ENCODE measurements around the gene MUC3A.
A peak's percentile ranks its signal among the peaks of the same experiment; 100 is the strongest.
"Not testable (repeated sequence)": the region's sequence is repeated elsewhere in the genome, so short reads cannot be mapped to it uniquely, and the experiment has no call there.

MUC3A gene

DNA sequence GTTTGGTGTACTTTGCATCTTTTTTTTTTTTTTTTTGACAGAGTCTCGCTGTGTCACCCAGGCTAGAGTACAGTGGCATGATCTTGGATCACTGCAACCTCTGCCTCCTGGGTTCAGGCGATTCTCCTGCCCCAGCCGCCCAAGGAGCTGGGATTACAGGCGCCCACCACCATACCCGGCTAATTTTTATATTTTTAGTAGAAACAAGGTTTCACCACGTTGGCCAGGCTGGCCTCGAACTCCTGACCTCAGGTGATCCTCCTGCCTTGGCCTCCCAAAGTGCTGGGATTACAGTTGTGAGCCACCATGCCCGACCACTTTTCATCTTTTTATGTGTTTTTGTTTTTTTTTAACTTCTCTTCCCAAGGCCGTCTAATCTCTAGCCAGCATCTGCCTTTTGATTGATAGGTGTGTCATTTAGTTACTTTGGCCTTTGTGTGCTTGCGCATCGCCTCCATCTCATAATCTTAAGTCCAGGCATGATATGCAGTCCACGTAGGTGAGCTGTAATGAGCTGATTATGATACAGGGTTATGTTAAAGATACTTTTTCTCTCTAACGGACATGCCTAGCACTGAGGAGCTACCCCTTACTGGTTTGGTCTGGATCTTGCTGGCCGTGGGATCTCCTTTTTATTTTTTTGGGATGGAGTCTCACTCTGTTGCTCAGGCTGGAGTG lies 35.0 kb downstream of the MUC3A start:
- H3K27ac ChIP-seq (ENCODE audit: insufficient read depth in 1 of 2, low read depth in 1 of 2, low read length in 2 of 2, poor library complexity in 1 of 2, severe bottlenecking in 2 of 2); H3K4me3 ChIP-seq (ENCODE audit: control insufficient read depth in 1 of 7, extremely low read depth in 1 of 7, insufficient read depth in 4 of 7, low read depth in 2 of 7, low read length in 6 of 7); H3K4me1 ChIP-seq (ENCODE audit: control extremely low read depth in 1 of 4, control insufficient read depth in 4 of 4, insufficient read depth in 4 of 4, low read length in 3 of 4); POLR2A ChIA-PET; H3K36me3 ChIP-seq (ENCODE audit: control insufficient read depth in 4 of 4, insufficient read depth in 4 of 4, low read length in 3 of 4); H3K27me3 ChIP-seq (replicated peaks in 2 of 5; ENCODE audit: control insufficient read depth in 4 of 5, insufficient read depth in 5 of 5, low read length in 4 of 5); H3K9me3 ChIP-seq (ENCODE audit: control extremely low read depth in 1 of 5, control insufficient read depth in 4 of 5, insufficient read depth in 2 of 5, low read depth in 1 of 5, low read length in 4 of 5): not testable (repeated sequence)
- 74% methylated on average over 7 of the region's 14 CpGs for WGBS (ENCODE audit: insufficient coverage)
- CTCF ChIA-PET: interaction anchor here (0.6 kb wide), 1 partner anchor 227 kb away, joined by 3 read pairs; no protein-coding TSS in a partner anchor
- DNase-seq: peak in 1 of 3 donors; percentile 52

DNA sequence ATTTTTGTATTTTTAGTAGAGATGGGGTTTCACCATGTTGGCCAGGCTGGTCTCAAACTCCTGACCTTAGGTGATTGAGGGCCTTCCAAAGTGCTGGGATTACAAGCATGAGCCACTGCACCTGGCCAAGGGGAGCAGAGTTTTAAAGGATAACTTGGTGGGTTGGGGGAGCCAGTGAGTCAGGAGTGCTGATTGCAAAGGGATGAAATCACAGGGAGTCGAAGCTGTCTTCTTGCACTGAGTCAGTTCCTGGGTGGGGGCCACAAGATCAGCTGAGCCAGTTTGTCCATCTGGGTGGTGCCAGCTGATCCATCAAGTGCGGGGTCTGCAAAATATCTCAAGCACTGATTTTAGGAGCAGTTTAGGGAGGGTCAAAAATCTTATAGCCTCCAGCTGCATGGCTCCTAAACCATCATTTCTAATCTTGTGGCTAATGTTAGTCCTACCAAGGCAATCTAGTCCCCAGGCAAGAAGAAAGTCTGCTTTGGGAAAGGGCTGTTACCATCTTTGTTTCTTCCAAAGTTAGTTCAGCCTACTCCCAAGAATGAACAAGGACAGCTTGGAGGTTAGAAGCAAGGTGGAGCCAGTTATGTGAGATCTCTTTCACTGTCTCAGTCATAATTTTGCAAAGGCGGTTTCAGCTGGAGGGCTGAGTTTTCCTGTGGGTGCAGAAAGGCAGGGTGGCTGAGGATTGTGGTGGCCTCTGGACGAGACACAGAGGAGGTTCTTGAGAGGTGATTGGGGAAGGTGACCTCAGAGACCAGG lies 35.9 kb downstream of the MUC3A start:
- H3K9me3 ChIP-seq (ENCODE audit: control extremely low read depth in 1 of 5, control insufficient read depth in 4 of 5, insufficient read depth in 2 of 5, low read depth in 1 of 5, low read length in 4 of 5); H3K27ac ChIP-seq (ENCODE audit: insufficient read depth in 1 of 2, low read depth in 1 of 2, low read length in 2 of 2, poor library complexity in 1 of 2, severe bottlenecking in 2 of 2); H3K4me3 ChIP-seq (ENCODE audit: control insufficient read depth in 1 of 7, extremely low read depth in 1 of 7, insufficient read depth in 4 of 7, low read depth in 2 of 7, low read length in 6 of 7); CTCF ChIA-PET; POLR2A ChIA-PET; H3K36me3 ChIP-seq (ENCODE audit: control insufficient read depth in 4 of 4, insufficient read depth in 4 of 4, low read length in 3 of 4); DNase-seq; H3K27me3 ChIP-seq (replicated peaks in 2 of 5; ENCODE audit: control insufficient read depth in 4 of 5, insufficient read depth in 5 of 5, low read length in 4 of 5); H3K4me1 ChIP-seq (ENCODE audit: control extremely low read depth in 1 of 4, control insufficient read depth in 4 of 4, insufficient read depth in 4 of 4, low read length in 3 of 4): not testable (repeated sequence)
- WGBS (ENCODE audit: insufficient coverage): 79% methylated on average over 4 of the region's 4 CpGs

DNA sequence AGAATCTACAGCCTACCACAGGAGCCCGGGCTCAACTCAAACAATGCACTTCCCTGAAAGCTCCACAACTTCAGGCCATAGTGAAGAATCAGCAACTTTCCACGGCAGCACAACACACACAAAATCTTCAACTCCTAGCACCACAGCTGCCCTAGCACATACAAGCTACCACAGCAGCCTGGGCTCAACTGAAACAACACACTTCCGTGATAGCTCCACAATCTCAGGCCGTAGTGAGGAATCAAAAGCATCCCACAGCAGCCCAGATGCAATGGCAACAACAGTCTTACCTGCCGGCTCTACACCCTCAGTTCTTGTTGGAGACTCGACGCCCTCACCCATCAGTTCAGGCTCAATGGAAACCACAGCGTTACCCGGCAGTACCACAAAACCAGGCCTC lies 42.3 kb downstream of the MUC3A start:
- H3K27ac ChIP-seq (ENCODE audit: insufficient read depth in 1 of 2, low read depth in 1 of 2, low read length in 2 of 2, poor library complexity in 1 of 2, severe bottlenecking in 2 of 2): no peak overlapping the region
- H3K4me3 ChIP-seq (ENCODE audit: control insufficient read depth in 1 of 7, extremely low read depth in 1 of 7, insufficient read depth in 4 of 7, low read depth in 2 of 7, low read length in 6 of 7): no peak overlapping the region
- CTCF ChIA-PET: interaction anchor here (1.1 kb wide), 1 partner anchor 42 kb away, joined by 3 read pairs; no protein-coding TSS in a partner anchor
- POLR2A ChIA-PET: no interaction called here
- 97% methylated on average over 8 of the region's 9 CpGs for WGBS (ENCODE audit: insufficient coverage)
- no peaks in the 10 kb centered on the region for H3K4me1 ChIP-seq (ENCODE audit: control extremely low read depth in 1 of 4, control insufficient read depth in 4 of 4, insufficient read depth in 4 of 4, low read length in 3 of 4)
- H3K36me3 ChIP-seq (ENCODE audit: control insufficient read depth in 4 of 4, insufficient read depth in 4 of 4, low read length in 3 of 4): no peaks in the 10 kb centered on the region
- H3K27me3 ChIP-seq (replicated peaks in 2 of 5; ENCODE audit: control insufficient read depth in 4 of 5, insufficient read depth in 5 of 5, low read length in 4 of 5): peaks cover 0 to 4% (median 0%) of the 10 kb centered on the region in 5 experiments
- DNase-seq: no peak
- peaks cover 0 to 3% (median 0%) of the 10 kb centered on the region in 5 experiments for H3K9me3 ChIP-seq (ENCODE audit: control extremely low read depth in 1 of 5, control insufficient read depth in 4 of 5, insufficient read depth in 2 of 5, low read depth in 1 of 5, low read length in 4 of 5)

DNA sequence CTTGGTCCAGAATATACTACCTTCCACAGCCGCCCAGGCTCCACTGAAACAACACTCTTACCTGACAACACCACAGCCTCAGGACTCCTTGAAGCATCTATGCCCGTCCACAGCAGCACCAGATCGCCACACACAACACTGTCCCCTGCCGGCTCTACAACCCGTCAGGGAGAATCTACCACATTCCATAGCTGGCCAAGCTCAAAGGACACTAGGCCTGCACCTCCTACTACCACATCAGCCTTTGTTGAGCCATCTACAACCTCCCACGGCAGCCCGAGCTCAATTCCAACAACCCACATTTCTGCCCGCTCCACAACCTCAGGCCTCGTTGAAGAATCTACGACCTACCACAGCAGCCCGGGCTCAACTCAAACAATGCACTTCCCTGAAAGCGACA lies 42.9 kb downstream of the MUC3A start:
- DNase-seq; H3K27me3 ChIP-seq (replicated peaks in 2 of 5; ENCODE audit: control insufficient read depth in 4 of 5, insufficient read depth in 5 of 5, low read length in 4 of 5); POLR2A ChIA-PET; H3K4me1 ChIP-seq (ENCODE audit: control extremely low read depth in 1 of 4, control insufficient read depth in 4 of 4, insufficient read depth in 4 of 4, low read length in 3 of 4); H3K9me3 ChIP-seq (ENCODE audit: control extremely low read depth in 1 of 5, control insufficient read depth in 4 of 5, insufficient read depth in 2 of 5, low read depth in 1 of 5, low read length in 4 of 5); H3K36me3 ChIP-seq (ENCODE audit: control insufficient read depth in 4 of 4, insufficient read depth in 4 of 4, low read length in 3 of 4); H3K27ac ChIP-seq (ENCODE audit: insufficient read depth in 1 of 2, low read depth in 1 of 2, low read length in 2 of 2, poor library complexity in 1 of 2, severe bottlenecking in 2 of 2); H3K4me3 ChIP-seq (ENCODE audit: control insufficient read depth in 1 of 7, extremely low read depth in 1 of 7, insufficient read depth in 4 of 7, low read depth in 2 of 7, low read length in 6 of 7); CTCF ChIA-PET: not testable (repeated sequence)
- 92% methylated on average over 7 of the region's 12 CpGs for WGBS (ENCODE audit: insufficient coverage)

DNA sequence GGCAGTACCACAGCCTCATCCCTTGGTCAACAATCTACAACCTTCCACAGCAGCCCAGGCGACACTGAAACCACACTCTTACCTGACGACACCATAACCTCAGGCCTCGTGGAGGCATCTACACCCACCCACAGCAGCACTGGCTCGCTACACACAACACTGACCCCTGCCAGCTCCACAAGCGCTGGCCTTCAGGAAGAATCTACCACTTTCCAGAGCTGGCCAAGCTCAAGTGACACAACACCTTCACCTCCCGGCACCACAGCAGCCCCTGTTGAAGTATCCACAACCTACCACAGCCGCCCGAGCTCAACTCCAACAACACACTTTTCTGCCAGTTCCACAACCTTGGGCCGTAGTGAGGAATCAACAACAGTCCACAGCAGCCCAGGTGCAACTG lies 45.3 kb downstream of the MUC3A start:
- H3K36me3 ChIP-seq (ENCODE audit: control insufficient read depth in 4 of 4, insufficient read depth in 4 of 4, low read length in 3 of 4); H3K27me3 ChIP-seq (replicated peaks in 2 of 5; ENCODE audit: control insufficient read depth in 4 of 5, insufficient read depth in 5 of 5, low read length in 4 of 5); H3K4me1 ChIP-seq (ENCODE audit: control extremely low read depth in 1 of 4, control insufficient read depth in 4 of 4, insufficient read depth in 4 of 4, low read length in 3 of 4); DNase-seq; H3K4me3 ChIP-seq (ENCODE audit: control insufficient read depth in 1 of 7, extremely low read depth in 1 of 7, insufficient read depth in 4 of 7, low read depth in 2 of 7, low read length in 6 of 7); CTCF ChIA-PET; H3K27ac ChIP-seq (ENCODE audit: insufficient read depth in 1 of 2, low read depth in 1 of 2, low read length in 2 of 2, poor library complexity in 1 of 2, severe bottlenecking in 2 of 2); H3K9me3 ChIP-seq (ENCODE audit: control extremely low read depth in 1 of 5, control insufficient read depth in 4 of 5, insufficient read depth in 2 of 5, low read depth in 1 of 5, low read length in 4 of 5); POLR2A ChIA-PET: not testable (repeated sequence)
- WGBS (ENCODE audit: insufficient coverage): no CpG with 5 or more reads among the region's 9 CpGs

DNA sequence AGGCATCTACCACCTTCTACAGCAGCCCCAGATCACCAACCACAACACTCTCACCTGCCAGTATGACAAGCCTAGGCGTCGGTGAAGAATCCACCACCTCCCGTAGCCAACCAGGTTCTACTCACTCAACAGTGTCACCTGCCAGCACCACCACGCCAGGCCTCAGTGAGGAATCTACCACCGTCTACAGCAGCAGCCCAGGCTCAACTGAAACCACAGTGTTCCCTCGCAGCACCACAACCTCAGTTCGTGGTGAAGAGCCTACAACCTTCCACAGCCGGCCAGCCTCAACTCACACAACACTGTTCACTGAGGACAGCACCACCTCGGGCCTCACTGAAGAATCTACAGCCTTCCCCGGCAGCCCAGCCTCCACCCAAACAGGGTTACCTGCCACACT lies 49.2 kb downstream of the MUC3A start:
- H3K36me3 ChIP-seq (ENCODE audit: control insufficient read depth in 4 of 4, insufficient read depth in 4 of 4, low read length in 3 of 4); H3K27me3 ChIP-seq (replicated peaks in 2 of 5; ENCODE audit: control insufficient read depth in 4 of 5, insufficient read depth in 5 of 5, low read length in 4 of 5); H3K27ac ChIP-seq (ENCODE audit: insufficient read depth in 1 of 2, low read depth in 1 of 2, low read length in 2 of 2, poor library complexity in 1 of 2, severe bottlenecking in 2 of 2); POLR2A ChIA-PET; H3K4me3 ChIP-seq (ENCODE audit: control insufficient read depth in 1 of 7, extremely low read depth in 1 of 7, insufficient read depth in 4 of 7, low read depth in 2 of 7, low read length in 6 of 7); CTCF ChIA-PET; H3K4me1 ChIP-seq (ENCODE audit: control extremely low read depth in 1 of 4, control insufficient read depth in 4 of 4, insufficient read depth in 4 of 4, low read length in 3 of 4); H3K9me3 ChIP-seq (ENCODE audit: control extremely low read depth in 1 of 5, control insufficient read depth in 4 of 5, insufficient read depth in 2 of 5, low read depth in 1 of 5, low read length in 4 of 5); DNase-seq: not testable (repeated sequence)
- whole genome bisulfite sequencing (ENCODE audit: insufficient coverage): no CpG with 5 or more reads among the region's 10 CpGs

- H3K27me3 ChIP-seq (replicated peaks in 2 of 5; ENCODE audit: control insufficient read depth in 4 of 5, insufficient read depth in 5 of 5, low read length in 4 of 5); H3K4me3 ChIP-seq (ENCODE audit: control insufficient read depth in 1 of 7, extremely low read depth in 1 of 7, insufficient read depth in 4 of 7, low read depth in 2 of 7, low read length in 6 of 7); H3K27ac ChIP-seq (ENCODE audit: insufficient read depth in 1 of 2, low read depth in 1 of 2, low read length in 2 of 2, poor library complexity in 1 of 2, severe bottlenecking in 2 of 2); H3K36me3 ChIP-seq (ENCODE audit: control insufficient read depth in 4 of 4, insufficient read depth in 4 of 4, low read length in 3 of 4); DNase-seq; CTCF ChIA-PET; POLR2A ChIA-PET; H3K4me1 ChIP-seq (ENCODE audit: control extremely low read depth in 1 of 4, control insufficient read depth in 4 of 4, insufficient read depth in 4 of 4, low read length in 3 of 4); H3K9me3 ChIP-seq (ENCODE audit: control extremely low read depth in 1 of 5, control insufficient read depth in 4 of 5, insufficient read depth in 2 of 5, low read depth in 1 of 5, low read length in 4 of 5): not testable (repeated sequence)
- no CpG with 5 or more reads among the region's 9 CpGs for WGBS (ENCODE audit: insufficient coverage)
Observed at GRCh38 chr7:100999334-100999733, 50.0 kb downstream of the MUC3A start.

Measured in common myeloid progenitor, CD34-positive (primary cell).